ENCODE measurements around the gene GNAI2.

DNA sequence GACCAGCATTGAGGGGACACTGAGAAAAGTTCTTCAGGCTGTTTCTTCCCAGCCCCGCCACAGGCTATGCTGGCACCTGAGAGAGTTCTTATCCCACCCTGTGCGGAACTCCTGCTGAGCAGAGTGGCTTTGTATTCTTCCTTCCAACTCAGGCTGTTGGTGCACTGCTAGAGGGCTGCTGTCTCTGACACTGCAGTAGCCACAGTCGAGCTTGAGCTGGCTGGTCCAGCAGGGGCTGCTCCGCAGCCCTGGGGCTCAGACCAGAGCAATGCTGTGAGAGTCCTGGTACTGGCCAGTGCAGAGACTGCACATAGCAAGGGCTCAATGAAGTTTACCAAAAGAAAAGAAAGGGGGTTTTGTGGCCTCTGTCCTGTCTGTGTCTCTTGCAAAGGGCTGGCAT lies 3.6 kb downstream of the GNAI2 start:
- TF ChIP-seq EZH2 (IDR thresholded peaks at IDR 0.05; ENCODE audit: borderline replicate concordance, low read depth, low read length, severe bottlenecking) (no peak), POLR2A (IDR thresholded peaks at IDR 0.05; ENCODE audit: low read depth, low read length) (no peak), MYC (IDR thresholded peaks at IDR 0.05; ENCODE audit: low read depth, low read length) (no peak), FOS (IDR thresholded peaks at IDR 0.05; ENCODE audit: borderline replicate concordance, insufficient read depth, low read length) (no peak), POLR2AphosphoS5 (IDR thresholded peaks at IDR 0.05; ENCODE audit: insufficient read depth, low read depth, low read length) (no peak), JUN (IDR thresholded peaks at IDR 0.05; ENCODE audit: borderline replicate concordance, insufficient read depth, insufficient read length, low read depth) (no peak), GATA2 (IDR thresholded peaks at IDR 0.05; ENCODE audit: insufficient read depth, insufficient read length, low read depth, low read length) (no peak)
- TF ChIP-seq, protein P1, sequence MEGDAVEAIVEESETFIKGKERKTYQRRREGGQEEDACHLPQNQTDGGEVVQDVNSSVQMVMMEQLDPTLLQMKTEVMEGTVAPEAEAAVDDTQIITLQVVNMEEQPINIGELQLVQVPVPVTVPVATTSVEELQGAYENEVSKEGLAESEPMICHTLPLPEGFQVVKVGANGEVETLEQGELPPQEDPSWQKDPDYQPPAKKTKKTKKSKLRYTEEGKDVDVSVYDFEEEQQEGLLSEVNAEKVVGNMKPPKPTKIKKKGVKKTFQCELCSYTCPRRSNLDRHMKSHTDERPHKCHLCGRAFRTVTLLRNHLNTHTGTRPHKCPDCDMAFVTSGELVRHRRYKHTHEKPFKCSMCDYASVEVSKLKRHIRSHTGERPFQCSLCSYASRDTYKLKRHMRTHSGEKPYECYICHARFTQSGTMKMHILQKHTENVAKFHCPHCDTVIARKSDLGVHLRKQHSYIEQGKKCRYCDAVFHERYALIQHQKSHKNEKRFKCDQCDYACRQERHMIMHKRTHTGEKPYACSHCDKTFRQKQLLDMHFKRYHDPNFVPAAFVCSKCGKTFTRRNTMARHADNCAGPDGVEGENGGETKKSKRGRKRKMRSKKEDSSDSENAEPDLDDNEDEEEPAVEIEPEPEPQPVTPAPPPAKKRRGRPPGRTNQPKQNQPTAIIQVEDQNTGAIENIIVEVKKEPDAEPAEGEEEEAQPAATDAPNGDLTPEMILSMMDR (IDR thresholded peaks at IDR 0.05; ENCODE audit: extremely low read depth in 1 of 2, insufficient read depth in 1 of 2, low read depth in 1 of 2, low read length in 2 of 2) = no peak
- TF ChIP-seq, protein P2, sequence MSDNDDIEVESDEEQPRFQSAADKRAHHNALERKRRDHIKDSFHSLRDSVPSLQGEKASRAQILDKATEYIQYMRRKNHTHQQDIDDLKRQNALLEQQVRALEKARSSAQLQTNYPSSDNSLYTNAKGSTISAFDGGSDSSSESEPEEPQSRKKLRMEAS (IDR thresholded peaks at IDR 0.05; ENCODE audit: insufficient read depth, insufficient read length) = no peak

Data from endothelial cell of umbilical vein (primary cell).